ENCODE data around the gene SLC12A8.

DNA sequence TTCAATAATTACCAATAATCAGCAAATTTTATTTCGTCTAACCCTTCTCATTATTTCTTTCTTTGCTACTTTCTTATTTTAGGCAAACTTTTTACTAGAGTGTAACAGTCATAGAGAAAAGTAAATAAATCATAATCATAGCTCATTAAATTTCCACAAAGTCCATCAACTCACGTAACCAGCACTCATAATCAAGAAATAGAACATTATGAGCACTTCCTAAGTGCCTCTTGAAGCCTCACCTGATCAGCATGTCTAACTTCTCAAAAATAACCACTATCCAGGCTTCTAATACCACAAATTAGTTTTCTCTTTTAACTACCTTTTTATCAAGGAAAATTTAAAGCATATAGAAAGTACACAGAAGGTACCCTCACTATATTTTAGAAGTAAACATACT is 38.4 kb upstream of the SLC12A8 start:
- TF ChIP-seq GATA2 (IDR thresholded peaks at IDR 0.05; ENCODE audit: low read depth, low read length), result no peak
- no peak for TF ChIP-seq GATA3 (IDR thresholded peaks at IDR 0.05; ENCODE audit: low read depth, low read length)
